Activated B cell treated with CpG ODN at 0.5 μM for 24 hours (primary cell): ENCODE results near the gene SCNN1A. TPM values are rescaled to one million over a fixed set of nuclear protein-coding genes. Genes with fewer than 3 reads are reported as not detected.

Source experiments
- ATAC-seq: fragments of 200-7000 bp; cut with Tn5 transposase; one replicate; pipeline ENCODE4 v1.10.0; 2021; ENCODE audit warnings: low read depth, mild to moderate bottlenecking, moderate library complexity
- CTCF ChIA-PET: fragments of 350-600 bp; sonication (Branson Sonifier 250); formaldehyde crosslinking; loops from one replicate; lab custom pipeline; 2021; ENCODE audit warnings: antibody characterized with exemption; lab: Charles Lee
- POLR2A ChIA-PET: fragments of 350-600 bp; sonication (Branson Sonifier 250); formaldehyde crosslinking; loops from one replicate; lab custom pipeline; 2021; ENCODE audit warnings: antibody characterized with exemption; lab: Charles Lee
- DNase-seq: peaks from one replicate; pipeline ENCODE4 v3.0.0; 2022
- H3K27ac Mint-ChIP-seq: one replicate; pipeline ENCODE4 v1.8.0; 2020; ENCODE audit warnings: mixed read lengths
- H3K27me3 Mint-ChIP-seq: one replicate; pipeline ENCODE4 v1.8.0; 2021; ENCODE audit warnings: mixed read lengths
- H3K36me3 Mint-ChIP-seq: one replicate; pipeline ENCODE4 v1.8.0; 2021; ENCODE audit warnings: low read depth, mixed read lengths
- H3K4me1 Mint-ChIP-seq: one replicate; pipeline ENCODE4 v1.8.0; 2021; ENCODE audit warnings: mixed read lengths
- H3K4me3 Mint-ChIP-seq: one replicate; pipeline ENCODE4 v1.8.0; 2020; ENCODE audit warnings: mild to moderate bottlenecking, mixed read lengths
- H3K9me3 Mint-ChIP-seq: one replicate; pipeline ENCODE4 v1.8.0; 2020; ENCODE audit warnings: mixed read lengths
- intact Hi-C: fragments of 100-400 bp; cut with micrococcal nuclease; formaldehyde crosslinking; loops from one replicate; pipeline ENCODE4 v1.15.1; 2024
- total RNA-seq: library from RNA; stranded (reverse); gene quantifications from 2 replicates; pipeline ENCODE4 v1.2.3, GENCODE V29; 2022
- TF ChIP-seq, protein P1 (sequence below): fragments of 200-600 bp; IDR thresholded peaks from one replicate; pipeline ENCODE4 v1.8.0; 2022; ENCODE audit warnings: antibody characterized with exemption, mild to moderate bottlenecking

The SCNN1A gene
- total RNA-seq, 1 donor from 2014 or later, result not detected

DNA sequence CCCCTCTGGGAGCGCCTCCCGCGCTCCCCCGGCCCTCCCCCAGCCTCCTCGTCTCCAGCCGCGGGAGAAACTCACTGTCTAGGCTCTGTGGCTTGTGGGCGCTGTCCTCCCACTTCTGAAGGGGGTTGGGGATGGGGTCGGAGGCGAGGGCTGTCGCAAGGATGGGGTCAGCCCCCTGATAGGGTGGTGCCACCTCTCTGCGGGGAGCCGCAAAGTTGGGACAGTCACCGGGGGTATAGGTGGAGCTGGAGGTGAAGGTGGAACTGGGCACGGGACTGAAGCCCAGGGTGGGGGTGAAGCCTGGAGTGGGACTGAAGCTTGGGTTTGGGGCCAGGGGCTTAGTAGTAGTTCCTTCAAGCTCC is 45.7 kb downstream of the SCNN1A start:
- H3K4me3 Mint-ChIP-seq, result no peak overlapping the region
- CTCF ChIA-PET, result interaction anchor here (1.2 kb wide), 1 partner anchor 45 kb away, joined by 3 read pairs; no protein-coding TSS in a partner anchor
- DNase-seq (no peak), ATAC-seq (no peak)
- peaks cover 15% of the 10 kb centered on the region for H3K4me1 Mint-ChIP-seq
- peak overlapping the region; percentile 12 for H3K27ac Mint-ChIP-seq
- intact Hi-C loops, result loop anchor here (2.0 kb wide), 2 partner anchors 31 to 97 kb away; no protein-coding TSS in a partner anchor
- H3K36me3 Mint-ChIP-seq, result no peaks in the 10 kb centered on the region
- POLR2A ChIA-PET, result interaction anchor here (0.9 to 1.2 kb wide), 4 partner anchors 14 to 163 kb away, joined by 3 to 6 read pairs (median 4); partner anchors contain the start of gene MRPL51
- H3K9me3 Mint-ChIP-seq, result no peaks in the 10 kb centered on the region
- TF ChIP-seq, protein P1, sequence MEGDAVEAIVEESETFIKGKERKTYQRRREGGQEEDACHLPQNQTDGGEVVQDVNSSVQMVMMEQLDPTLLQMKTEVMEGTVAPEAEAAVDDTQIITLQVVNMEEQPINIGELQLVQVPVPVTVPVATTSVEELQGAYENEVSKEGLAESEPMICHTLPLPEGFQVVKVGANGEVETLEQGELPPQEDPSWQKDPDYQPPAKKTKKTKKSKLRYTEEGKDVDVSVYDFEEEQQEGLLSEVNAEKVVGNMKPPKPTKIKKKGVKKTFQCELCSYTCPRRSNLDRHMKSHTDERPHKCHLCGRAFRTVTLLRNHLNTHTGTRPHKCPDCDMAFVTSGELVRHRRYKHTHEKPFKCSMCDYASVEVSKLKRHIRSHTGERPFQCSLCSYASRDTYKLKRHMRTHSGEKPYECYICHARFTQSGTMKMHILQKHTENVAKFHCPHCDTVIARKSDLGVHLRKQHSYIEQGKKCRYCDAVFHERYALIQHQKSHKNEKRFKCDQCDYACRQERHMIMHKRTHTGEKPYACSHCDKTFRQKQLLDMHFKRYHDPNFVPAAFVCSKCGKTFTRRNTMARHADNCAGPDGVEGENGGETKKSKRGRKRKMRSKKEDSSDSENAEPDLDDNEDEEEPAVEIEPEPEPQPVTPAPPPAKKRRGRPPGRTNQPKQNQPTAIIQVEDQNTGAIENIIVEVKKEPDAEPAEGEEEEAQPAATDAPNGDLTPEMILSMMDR, result no peak
- peaks cover 57% of the 10 kb centered on the region for H3K27me3 Mint-ChIP-seq

DNA sequence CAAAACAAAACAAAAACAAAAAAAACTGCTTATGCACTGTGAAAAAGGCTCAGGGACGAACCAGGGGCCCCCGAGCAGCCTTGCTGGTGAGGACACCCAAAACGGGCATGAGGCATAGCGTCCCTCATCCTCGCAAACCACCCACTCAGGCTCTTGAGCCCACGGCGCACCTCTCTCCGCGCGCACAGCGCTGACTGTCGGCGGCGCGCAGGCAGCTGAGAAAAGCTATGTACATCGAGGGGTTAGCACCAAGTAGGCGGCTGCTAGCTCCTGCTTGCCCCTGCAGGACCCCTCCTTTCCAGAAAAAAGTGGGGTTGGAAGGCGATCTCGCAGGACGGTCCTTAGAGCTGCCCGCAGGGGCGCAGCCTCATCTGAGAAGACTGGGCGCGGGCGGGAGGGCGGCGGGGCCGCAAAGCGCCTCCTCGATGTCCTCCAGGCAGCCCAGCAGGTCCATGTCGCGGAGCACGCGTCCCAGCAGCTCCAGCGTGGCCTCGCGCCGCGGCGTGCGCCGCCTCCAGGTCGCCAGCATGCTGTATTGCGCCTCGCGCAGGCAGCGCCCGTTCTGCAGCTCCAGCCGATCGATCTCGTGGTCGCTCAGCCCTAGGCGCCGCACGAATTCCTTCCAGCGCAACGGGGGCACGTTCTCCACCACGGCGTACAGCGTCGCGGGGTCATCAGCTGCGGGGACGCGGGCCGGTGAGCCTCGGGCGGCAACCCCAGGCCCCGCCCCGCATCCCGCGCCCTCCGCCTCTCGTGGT is 46.2 kb downstream of the SCNN1A start:
- H3K27ac Mint-ChIP-seq, result no peak overlapping the region

DNA sequence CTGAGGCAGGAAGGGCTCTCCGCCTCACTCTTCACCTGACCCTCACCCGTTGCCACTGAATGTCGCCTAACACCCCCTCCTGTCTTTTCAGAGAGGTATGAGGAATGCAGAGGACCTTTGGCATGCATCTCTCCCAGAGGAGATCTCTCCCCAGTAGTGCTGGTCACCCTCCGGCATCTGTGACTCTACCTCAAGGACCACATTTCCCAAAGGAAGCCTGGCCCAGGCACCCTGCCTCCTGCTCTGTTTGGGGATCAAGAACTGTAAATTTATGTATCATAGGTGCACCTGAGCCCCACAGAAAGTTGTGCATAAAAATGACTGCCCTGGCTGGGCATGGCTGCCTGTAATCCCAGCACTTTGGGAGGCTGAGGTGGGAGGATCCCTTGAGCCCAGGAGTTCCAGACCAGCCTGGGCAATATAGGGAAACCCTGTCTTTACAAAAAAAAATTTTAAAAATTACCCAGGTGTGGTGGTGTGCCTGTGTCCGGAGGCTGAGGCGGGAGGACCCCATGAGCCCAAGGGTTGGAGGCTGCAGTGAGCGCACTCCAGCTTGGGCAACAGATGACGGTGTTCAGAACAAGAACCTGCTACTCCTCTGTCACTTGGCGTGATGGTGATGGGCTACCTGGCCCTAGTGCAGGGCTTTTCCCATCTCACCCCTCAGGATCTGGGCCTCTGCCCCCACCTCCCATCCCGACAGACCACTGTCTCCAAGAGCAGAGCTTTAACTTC is 47.2 kb downstream of the SCNN1A start:
- Mint-ChIP-seq H3K27me3 (peaks cover 56% of the 10 kb centered on the region), H3K4me1 (peaks cover 25% of the 10 kb centered on the region), H3K27ac (no peak overlapping the region), H3K4me3 (no peak overlapping the region), H3K36me3 (no peaks in the 10 kb centered on the region), H3K9me3 (no peaks in the 10 kb centered on the region)
- TF ChIP-seq, protein P1, result no peak
- POLR2A ChIA-PET, result no interaction called here
- CTCF ChIA-PET, result no interaction called here
- ATAC-seq, result no peak
- intact Hi-C loops, result no loop called here
- no peak for DNase-seq

More for the DNA sequence above, 46.2 kb downstream of the SCNN1A start:
- DNase-seq, result no peak
- Mint-ChIP-seq H3K4me1 (peaks cover 18% of the 10 kb centered on the region), H3K36me3 (no peaks in the 10 kb centered on the region), H3K9me3 (no peaks in the 10 kb centered on the region), H3K27me3 (peaks cover 57% of the 10 kb centered on the region), H3K4me3 (no peak overlapping the region)
- CTCF ChIA-PET, result no interaction called here
- POLR2A ChIA-PET, result interaction anchor here (0.9 to 1.2 kb wide), 2 partner anchors 97 to 164 kb away, joined by 4 to 5 read pairs; partner anchors contain the start of gene MRPL51
- TF ChIP-seq, protein P1, result no peak
- no peak for ATAC-seq
- intact Hi-C loops, result no loop called here

DNA sequence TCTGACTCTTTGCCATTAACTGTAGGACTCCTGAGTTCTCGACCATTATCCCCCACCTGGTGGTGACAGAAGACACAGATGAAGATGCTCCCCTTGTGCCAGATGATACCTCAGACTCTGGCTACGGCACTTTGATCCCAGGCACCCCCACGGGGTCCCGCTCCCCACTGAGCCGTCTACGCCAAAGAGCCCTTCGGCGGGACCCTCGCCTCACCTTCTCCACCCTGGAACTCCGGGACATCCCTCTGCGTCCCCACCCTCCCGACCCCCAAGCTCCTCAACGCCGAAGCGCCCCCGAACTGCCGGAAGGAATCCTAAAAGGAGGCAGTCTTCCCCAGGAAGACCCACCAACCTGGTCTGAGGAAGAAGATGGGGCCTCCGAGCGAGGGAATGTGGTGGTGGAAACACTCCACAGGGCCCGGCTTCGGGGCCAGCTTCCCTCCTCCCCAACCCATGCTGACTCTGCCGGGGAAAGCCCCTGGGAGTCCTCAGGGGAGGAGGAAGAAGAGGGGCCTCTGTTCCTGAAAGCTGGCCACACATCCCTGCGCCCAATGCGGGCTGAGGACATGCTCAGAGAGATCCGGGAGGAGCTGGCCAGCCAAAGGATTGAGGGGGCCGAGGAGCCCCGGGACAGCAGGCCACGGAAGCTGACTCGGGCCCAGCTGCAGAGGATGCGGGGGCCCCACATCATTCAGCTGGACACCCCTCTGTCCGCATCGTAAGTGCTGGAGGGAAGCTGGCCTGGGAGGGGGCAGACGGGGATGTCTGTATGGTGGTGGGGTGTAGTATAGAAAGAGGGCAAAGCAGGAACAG is 47.9 kb downstream of the SCNN1A start:
- H3K27ac Mint-ChIP-seq, result no peak overlapping the region
- H3K4me3 Mint-ChIP-seq, result no peak overlapping the region
- H3K4me1 Mint-ChIP-seq, result peaks cover 30% of the 10 kb centered on the region
- no peak for DNase-seq
- ATAC-seq, result no peak
- no peaks in the 10 kb centered on the region for H3K9me3 Mint-ChIP-seq
- ChIA-PET CTCF (interaction anchor here (1.4 kb wide), 1 partner anchor 20 kb away, joined by 3 read pairs; no protein-coding TSS in a partner anchor), POLR2A (no interaction called here)
- H3K27me3 Mint-ChIP-seq, result peaks cover 53% of the 10 kb centered on the region
- TF ChIP-seq, protein P1, result no peak
- H3K36me3 Mint-ChIP-seq, result no peaks in the 10 kb centered on the region
- intact Hi-C loops, result no loop called here
